Measurements from ENCODE around the gene CUTA.

The CUTA gene

DNA sequence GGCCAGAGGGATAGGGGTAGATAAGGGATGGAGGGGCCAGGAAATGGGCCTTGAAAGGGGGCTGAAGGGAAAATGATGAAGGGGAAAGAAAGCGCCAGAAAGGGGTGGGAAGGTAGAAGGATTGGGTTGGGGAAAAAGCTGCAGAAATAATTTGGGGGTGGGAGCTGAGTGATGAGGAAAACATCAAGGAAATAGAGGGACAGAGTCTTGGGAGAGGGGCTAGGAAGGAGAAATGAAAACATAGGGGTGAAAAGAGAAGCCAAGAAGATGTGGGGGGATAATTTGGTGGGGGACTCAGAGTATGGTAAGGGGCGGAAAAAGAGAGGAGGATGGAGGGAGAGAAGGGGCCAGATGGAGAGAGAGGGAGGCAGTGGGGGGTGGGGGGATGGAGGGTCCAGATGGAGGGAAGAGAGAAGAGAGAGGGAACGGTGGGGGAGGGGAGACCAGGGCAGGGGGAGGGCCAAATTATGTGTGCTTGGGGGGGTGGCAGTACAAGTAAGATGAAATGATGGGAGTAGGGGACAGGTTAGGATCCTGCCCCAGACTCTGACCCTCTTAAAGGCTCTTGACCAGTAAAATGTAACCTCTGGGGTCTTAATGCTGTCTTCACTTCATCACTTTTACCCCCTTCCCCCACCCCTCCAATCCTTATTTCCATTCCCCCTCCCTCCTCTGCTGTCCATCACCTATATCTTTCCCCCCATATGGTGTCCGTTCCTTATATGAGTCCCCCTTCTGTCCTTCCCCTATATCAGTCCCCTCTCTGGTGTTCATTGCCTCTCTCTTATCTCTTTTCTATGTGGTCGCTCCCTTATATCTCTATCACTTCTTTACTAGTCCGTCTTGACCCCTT is 2.8 kb upstream of the CUTA start:
- DNase-seq = no peak

- DNase-seq = peak; percentile 58
Measured at GRCh38 chr6:33419580-33420490, 1.9 kb upstream of the CUTA start, which contains the start of gene SYNGAP1. SYNGAP1 (plus strand) TSS chr6:33420065; CDS start chr6:33420265, 200 bp downstream.

DNA sequence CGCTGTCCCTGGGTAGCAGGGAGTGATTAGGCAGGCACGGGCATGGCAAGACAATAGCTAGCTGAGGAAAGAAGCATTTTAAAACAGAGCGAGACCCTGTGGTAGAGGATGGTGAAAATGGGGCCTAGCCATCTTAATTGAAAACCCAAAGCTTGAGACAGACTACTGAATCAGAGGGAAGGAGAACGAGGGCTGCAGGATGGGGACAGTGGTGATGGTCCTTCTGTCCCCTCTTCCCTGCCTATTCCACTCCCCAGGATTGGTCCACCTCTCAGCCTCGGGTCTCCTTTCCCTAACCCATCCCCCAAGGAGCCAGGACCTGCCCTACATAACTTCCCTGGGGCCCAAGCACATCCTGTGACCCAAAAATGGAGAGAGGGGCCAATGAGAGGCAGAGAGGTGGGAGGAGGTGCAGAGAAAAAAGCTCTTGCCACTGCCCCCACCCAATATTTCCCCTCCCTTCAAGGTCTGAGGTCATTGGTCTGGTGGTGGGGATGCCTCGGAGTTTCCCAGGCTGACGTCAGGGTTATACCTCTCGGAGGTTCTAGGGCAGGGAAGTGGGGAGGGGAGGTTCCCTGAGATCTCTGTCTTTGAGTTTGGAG is 884 bp upstream of the CUTA start:
- DNase-seq = peak; percentile 89

DNA sequence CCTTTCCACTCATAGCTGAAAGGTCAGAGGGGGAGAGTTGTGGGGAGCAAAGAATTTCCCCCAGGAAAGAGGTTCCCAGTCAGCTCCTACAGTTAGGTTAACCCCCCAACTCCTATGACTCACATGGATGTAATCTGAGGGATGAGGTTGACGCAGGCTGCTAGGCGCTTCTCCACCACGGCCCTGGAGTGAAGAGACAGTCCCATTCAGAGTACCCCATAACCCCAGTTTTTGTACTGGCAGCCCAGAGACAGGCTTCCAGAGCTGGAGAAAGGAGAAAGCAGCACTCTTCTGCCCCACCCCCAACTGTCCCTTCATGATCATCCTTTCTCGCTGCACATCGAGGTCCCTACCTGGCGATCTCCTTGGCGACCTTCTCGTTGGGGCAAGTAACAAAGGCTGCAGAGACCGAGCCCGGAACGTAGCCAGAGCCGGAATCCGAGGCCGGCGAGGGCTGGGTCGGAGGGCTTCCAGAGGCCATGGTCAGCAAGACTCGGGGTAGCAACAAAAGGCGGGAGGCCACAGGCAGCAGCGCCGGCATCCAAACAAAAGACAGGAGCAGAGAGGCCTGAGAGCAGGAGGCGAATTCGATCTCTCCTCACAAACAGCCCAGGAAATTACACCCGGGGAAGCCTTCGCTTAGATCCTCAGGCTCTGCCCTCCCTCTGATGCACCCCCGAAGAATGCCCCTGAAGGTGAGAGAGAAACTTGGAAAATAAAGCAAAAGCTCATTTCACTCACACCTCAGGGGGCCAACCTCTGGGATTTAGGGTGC is 592 bp downstream of the CUTA start:
- peak; percentile 37 for DNase-seq

DNA sequence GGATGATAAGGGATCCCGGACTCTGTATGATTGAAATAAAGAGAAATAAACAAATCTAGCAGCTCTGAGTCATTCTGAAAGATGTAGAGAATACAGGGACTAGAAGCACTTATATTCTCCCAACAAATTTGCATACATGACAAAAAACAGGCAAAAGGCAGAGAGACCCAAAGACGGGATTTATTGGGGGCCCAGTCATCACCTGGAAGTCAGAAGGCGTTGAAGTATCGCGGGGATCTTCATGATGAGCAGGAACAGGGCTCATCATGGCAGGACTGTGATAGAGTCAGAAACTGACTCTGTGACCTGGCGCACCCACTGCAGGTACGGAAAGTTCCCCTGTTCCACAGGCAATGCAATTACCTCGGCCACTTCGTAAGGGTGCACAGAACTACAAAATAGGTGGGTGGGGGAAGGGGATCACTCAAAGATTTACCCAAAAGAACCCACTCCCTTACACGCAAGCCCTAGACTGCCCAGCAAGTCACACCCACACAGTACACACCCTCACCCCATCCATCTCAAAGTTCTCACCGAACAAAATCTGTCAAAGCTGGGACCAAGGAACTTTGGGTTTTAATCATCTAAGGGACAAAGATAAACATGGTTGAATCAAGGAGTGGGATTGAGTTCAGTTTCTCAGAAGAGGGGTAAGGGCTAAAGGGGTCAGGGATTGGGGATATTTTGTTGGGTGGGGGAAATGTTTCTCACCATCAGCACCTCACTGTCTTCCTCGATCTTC is 1.4 kb downstream of the CUTA start:
- peak; percentile 46 for DNase-seq

GRCh38 chr6:33415831-33416230 is 2.1 kb downstream of the CUTA start:
- DNase-seq = peak; percentile 10

DNA sequence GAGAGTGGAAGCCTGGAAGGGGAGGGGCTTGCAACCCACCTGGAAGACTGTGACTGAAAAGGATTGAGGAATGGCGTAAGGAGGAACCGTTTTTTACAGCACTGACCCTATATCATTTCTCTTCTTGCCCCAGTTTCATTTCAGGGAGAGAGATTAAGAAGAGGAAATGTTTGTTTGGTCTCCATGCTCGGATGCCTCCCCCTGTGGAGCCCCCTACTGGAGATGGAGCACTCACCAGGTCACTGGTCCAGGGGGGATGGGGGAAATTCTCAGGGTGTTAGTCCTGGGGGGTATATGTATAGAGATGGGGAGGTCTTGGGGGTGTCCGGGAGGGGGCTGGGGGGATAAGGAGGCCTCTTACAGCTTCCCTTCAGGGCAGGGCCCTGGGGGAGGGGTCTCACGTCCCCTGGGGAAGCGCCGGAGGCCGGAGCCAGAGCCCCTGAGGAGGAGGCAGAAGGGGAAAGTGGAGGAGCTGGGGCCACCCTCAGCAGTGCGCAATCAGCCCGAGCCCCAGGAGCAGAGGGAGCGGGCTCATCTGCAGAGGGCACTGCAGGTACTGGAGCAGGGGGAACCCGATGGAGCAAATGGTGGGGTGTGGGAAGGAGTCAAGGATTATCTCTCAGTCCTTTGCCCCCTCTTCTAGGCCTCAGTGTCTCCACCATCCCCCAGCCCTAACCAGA is 3.2 kb downstream of the CUTA start:
- DNase-seq = peak; percentile 48

- peak; percentile 12 for DNase-seq
Measured at GRCh38 chr6:33413241-33414120, 4.4 kb downstream of the CUTA start.

DNA sequence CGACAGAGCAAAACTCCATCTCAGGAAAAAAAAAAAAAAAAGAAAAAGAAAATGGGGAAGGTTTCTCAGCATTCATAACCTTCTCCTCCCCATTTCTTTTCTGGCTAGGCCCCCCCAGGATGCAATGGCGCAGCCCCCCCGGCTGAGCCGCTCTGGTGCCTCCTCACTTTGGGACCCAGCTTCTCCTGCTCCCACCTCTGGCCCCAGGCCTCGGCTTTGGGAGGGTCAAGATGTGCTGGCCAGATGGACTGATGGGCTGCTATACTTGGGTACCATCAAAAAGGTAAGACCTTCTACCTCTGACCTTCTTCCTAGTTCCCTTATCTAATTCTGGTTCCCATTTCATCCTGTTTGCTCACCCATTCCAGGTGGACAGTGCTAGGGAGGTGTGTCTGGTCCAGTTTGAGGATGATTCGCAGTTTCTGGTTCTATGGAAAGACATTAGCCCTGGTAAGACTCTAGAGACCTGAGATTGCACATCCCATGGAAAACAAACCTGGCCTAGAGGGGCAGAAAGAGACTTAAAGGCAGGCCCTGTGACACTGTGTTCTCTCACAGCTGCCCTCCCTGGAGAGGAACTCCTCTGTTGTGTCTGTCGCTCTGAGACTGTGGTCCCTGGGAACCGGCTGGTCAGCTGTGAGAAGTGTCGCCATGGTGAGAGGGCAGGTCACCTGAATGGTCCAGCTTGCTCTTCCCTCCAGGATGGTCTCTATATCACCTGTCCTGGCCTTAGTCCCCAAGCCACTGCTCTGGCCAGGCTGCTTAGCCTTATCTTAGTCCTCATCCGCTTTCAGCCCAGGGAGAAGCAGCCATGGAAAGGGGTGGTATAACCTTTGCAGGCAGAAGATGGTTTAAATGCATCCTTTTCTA is 5.5 kb downstream of the CUTA start:
- peak; percentile 7 for DNase-seq

- DNase-seq = no peak
Measured at GRCh38 chr6:33411632-33412005, 6.3 kb downstream of the CUTA start.

- no peak for DNase-seq
Measured at GRCh38 chr6:33410711-33411631, 6.9 kb downstream of the CUTA start, which contains the start of gene PHF1. PHF1 (plus strand) TSS chr6:33411014; CDS start chr6:33412264, 1,250 bp downstream.

DNA sequence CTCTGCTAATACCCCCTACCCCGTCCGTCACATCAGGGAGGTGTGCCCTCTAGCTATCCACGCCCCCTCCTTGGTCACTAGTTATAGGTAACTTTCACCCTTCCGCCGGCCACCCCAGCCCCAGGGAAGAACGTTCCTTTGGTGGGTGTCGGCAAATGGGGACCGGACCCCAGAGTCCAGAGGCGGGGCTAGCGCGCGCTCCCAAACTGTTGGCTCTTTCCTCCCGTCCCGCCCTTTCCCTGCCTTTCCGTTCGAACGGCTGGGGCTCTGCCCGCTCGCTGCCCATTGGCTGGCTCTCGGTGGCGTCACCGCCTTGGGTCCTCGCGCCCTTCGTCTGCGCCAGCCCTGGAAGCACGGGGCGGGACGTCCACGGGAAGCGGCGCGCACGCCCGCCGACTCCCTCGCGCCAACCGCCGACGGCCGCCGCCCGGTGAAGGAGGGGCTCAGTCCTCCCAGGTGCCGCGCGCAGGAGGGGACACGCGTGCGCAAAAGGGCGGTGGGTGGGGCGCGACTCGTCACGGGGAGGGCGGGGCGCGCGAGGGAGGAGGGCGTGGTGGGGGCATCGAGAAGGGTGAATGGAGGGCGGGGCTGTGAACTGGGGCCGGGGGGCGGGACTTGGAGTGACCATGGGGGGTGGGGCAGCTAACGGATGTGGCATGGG is 7.7 kb downstream of the CUTA start:
- peak; percentile 98 for DNase-seq

DNA sequence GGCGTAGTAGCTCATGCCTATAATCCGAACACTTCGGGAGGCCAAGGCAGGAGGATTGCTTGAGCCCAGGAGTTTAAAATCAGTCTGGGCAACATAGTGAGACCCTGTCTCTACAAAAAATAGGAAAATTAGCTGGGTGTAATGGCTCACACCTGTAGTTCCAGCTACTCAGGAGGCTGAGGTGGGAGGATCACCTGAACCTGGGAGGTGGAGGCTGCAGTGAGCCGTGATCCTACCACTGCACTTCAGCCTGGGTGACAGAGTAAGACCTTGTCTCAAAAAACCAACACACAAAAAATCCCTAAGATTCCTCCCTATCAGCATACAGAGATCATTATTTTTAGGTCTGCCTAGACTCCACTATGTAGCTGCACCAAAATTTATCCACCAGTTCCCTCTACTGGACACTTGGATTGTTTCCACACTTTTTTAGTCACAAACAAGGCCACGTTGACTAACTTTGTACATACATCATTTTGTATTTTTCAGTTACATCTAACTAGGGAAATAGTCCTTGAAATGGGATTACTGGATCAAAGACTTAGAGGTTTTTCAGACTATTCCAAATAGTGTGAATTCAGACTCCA is 10.7 kb downstream of the CUTA start:
- DNase-seq = peak; percentile 32

DNA sequence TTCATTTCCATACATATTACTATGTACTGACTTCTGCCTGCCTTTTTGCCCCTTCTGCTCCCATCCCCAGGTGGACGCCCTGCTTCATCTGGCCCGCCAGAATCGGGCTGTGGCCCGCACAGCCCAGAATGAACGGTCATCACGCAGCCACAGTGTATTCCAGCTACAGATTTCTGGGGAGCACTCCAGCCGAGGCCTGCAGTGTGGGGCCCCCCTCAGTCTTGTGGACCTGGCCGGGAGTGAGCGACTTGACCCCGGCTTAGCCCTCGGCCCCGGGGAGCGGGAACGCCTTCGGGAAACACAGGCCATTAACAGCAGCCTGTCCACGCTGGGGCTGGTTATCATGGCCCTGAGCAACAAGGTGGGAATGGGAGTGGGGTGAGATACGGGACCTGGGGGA is 11.8 kb downstream of the CUTA start:
- no peak for DNase-seq

DNA sequence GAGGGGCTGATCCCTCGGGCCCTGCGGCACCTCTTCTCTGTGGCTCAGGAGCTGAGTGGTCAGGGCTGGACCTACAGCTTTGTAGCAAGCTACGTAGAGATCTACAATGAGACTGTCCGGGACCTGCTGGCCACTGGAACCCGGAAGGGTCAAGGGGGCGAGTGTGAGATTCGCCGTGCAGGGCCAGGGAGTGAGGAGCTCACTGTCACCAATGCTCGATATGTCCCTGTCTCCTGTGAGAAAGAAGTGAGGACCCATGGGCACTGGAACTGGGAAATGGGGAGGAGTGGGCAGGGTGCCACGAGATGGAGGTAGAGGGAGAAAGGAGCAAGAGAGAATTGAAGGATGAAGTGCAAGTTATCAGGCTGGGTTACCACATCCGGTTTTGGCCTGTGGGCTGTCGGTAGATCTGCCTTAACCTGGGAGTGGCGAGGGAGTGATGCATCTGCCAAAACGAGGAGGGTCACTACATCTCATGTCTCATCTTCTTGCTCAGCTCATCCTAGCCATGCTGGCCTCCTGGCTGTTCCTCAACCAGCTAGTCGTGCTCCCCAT is 12.4 kb downstream of the CUTA start:
- peak; percentile 21 for DNase-seq

GRCh38 chr6:33404884-33405283 is 13.0 kb downstream of the CUTA start:
- DNase-seq = no peak

Measured in CD4-positive, alpha-beta T cell treated with Interleukin-21 for 1 hour (primary cell).